Measurements from ENCODE around the gene IPO11. TPM values are rescaled to one million over a fixed set of nuclear protein-coding genes. Genes with fewer than 3 reads are reported as not detected.
"Not testable (repeated sequence)": the region's sequence is repeated elsewhere in the genome, so short reads cannot be mapped to it uniquely, and the experiment has no call there.

The IPO11 gene
- total RNA-seq, 1 donor from 2014 or later, result 34.5 TPM

DNA sequence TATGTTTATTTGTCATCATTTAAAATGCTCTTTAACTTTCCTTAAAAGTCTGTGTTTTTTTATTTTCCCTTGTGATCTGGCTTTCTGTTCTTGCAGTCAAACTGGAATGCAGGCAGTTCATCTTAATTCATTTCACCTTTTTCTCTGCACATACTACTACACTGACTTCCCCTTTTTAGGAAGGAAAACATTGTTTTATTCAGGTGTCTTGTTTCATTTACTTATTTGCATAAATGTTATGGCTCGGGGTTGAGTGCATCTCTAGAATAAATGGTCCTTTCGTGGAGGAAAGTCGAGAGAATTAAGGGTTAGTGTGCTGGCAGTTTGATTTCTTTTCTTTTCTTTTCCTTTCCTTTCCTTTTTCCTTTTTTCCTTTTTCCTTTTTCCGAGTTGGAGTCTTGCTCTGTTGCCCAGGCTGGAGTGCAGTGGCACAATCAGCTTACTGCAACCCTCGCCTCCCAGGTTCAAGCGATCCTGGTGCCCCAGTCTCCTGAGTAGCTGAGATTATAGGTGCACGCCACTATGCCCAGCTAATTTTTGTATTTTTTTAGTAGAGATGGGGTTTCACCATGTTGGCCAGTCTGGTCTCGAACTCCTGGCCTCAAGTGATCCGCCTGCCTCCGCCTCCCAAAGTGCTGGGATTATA is 90.0 kb downstream of the IPO11 start:
- DNase-seq (ENCODE audit: missing footprints), result no peak
- intact Hi-C loops (cut with DNase I), result no loop called here
- ATAC-seq, result no peak

DNA sequence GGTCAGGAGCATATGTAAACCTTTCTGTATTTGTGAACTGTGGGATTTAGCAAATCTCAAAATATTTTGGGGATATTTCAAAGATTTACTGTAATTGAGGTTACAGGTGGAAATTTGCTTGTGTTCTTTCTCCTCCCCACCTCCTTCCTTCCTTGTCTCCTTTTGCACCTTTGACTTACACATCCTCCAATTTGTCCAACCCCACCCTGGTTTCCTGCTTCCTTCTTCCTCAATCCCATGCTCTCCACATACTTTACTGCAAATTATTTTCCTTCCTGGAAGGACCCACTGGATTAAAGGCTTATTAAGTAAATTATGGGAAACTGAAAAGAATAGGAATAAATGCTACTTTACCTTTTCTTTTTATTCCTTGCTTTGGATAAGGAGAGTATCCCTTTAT is 91.6 kb downstream of the IPO11 start:
- DNase-seq (ENCODE audit: missing footprints), result no peak
- intact Hi-C loops (cut with DNase I), result no loop called here
- no peak for ATAC-seq

DNA sequence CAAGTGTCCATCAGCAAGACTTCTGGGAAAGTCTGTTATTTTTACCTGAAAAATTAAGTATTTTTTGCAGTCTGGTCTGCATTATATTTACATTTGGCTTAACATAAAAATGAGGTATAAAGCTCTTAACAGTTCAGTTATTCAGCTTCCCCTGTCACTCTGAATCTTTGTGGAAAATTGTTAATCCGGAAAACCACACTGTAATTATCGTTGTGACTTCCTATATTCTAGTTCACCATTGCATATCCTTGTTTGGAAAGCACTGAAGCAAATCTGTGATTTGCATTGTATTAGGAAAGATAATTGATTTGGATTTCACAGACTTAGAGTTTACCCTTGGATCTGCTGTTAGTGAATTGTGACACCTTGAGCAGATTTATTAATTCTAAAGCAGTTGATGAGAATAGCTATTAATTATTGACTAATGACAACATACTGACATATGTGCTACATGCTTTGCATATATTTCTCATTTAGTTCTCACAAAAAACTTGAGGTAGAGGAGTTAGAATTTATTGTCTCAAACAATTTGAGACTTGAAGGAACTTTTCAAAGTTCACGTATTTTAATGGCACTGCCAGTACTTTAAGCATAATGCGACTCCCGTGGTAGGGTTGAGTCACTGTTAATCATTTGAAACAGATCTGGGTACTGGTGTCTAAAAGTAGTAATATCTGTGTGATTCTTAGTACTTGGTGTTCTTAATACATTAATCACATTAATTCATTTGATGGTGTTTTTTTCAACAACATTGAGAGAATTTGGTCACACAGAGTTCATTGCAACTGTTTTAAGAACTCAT is 94.3 kb downstream of the IPO11 start:
- ATAC-seq, result no peak
- DNase-seq (ENCODE audit: missing footprints), result no peak
- intact Hi-C loops (cut with DNase I), result no loop called here

DNA sequence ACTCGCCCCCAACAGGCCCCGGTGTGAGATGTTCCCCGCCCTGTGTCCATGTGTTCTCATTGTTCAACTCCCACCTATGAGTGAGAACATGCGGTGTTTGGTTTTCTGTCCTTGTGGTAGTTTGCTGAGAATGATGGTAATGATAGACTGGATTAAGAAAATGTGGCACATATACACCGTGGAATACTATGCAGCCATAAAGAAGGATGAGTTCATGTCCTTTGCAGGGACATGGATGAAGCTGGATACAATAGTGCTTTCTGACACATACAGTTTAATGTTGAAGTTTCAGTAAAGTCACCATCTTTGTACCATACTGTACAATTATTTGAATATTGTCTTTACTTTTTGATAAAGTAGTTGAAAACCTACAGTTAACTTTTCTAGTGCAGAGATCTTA is 96.2 kb downstream of the IPO11 start:
- intact Hi-C loops (cut with DNase I); ATAC-seq; DNase-seq (ENCODE audit: missing footprints): not testable (repeated sequence)

DNA sequence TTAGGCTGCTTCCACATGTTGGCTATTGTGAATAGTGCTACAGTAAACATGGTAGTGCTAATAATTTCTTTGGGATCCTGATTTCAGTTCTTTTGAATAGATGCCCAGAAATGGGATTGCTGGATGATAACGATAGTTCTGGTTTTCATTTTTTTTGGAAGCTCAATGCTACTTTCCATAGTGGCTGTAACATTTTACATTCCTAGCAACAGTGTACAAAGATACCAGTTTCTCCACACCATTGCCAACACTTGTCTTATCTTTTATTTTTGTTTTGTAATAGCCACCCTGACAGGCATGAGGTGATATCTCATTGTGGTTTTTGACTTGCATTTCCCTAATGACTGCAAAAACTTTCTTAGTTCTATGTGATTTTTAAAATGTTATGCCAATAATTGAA is 97.2 kb downstream of the IPO11 start:
- ATAC-seq (no peak), DNase-seq (ENCODE audit: missing footprints) (no peak)
- intact Hi-C loops (cut with DNase I), result no loop called here

DNA sequence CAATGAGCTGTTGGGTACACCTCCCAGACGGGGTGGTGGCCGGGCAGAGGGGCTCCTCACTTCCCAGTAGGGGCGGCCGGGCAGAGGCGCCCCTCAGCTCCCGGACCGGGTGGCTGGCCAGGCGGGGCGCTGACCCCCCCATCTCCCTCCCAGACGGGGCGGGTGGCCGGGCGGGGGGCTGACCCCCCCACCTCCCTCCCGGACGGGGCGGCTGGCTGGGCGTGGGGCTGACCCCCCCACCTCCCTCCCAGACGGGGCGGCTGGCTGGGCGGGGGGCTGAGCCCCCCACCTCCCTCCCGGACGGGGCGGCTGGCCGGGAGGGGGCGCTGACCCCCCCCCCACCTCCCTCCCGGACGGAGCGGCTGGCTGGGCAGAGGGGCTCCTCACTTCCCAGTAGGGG is 100.5 kb downstream of the IPO11 start:
- DNase-seq (ENCODE audit: missing footprints); intact Hi-C loops (cut with DNase I); ATAC-seq: not testable (repeated sequence)

DNA sequence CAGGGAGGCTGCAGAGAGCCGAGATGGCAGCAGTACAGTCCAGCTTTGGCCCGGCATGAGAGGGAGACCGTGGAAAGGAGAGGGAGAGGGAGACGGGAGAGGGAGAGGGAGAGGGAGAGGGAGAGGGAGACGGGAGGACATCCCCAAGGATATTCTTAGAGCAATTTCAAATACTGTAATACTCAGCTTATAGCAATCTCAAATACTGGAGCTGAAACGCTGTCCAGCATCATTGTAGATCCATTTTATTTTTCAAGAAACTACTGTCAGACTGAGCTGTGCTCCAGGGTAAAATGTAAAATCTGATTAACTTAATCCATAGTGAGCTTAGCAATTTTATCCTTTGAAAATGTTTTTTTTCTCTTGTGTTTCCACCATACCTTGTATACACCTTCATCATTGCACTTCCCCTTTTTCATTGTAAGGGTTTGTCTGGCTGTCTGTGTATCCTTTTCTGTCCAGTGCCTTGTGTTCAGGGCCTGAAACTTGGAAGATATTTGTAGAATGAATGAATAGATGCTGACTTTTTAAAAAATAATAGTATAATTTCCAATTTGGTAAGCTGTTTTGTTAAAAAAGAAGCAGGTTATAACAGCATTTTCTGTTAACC is 102.1 kb downstream of the IPO11 start:
- ATAC-seq (no peak), DNase-seq (ENCODE audit: missing footprints) (no peak)
- intact Hi-C loops (cut with DNase I), result no loop called here

DNA sequence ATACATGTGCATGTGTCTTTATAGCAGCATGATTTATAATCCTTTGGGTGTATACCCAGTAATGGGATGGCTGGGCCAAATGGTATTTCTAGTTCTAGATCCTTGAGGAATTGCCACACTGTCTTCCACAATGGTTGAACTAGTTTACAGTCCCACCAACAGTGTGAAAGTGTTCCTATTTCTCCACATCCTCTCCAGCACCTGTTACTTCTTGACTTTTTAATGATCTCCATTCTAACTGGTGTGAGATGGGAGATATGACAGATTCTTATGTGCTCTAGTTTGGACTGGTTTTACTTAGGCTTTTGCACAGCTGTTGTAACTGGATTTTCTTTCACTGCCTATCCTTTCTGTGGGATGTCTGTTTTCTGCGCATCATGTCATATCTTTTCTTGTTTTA is 108.2 kb downstream of the IPO11 start:
- intact Hi-C loops (cut with DNase I); ATAC-seq; DNase-seq (ENCODE audit: missing footprints): not testable (repeated sequence)

DNA sequence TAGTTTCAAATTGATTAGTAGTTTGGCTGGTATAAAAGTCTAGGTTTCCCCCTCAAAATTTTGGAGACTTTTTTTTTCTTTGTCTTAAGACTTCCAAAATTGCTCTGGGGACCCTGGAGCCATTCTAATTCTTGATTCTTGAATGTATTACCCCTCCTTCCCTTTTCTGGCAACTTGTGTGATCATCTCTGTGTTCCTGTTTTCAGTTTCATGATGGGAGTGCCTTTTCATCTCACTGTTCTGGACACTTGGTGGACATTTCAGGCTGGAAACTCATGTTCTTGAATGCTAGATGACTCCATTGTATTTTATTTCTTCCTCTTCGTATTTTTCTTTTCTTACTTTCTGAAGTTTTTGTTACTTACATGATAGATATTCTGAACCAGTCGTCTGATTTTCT is 108.8 kb downstream of the IPO11 start:
- ATAC-seq, result no peak
- DNase-seq (ENCODE audit: missing footprints), result no peak
- intact Hi-C loops (cut with DNase I), result no loop called here

DNA sequence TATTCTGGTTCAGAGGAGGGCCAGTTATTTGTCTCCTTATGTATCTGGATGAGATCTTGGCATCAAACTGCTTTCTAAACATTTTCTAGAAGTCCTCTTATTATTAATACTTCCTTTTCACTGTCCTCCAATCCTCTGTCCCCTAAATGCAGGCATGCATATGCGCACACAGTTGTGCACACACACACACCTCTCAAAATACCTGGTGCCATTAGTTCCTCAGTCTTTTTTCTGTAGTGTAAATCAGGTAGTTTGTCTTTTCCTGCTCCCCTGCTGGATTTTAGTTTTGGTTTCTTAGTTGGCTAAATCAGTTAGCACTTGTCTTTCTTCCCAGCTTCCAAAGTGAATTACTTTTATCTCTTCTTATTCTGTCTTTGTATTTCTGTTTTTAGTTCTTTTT is 110.2 kb downstream of the IPO11 start:
- ATAC-seq (no peak), DNase-seq (ENCODE audit: missing footprints) (no peak)
- intact Hi-C loops (cut with DNase I), result no loop called here

DNA sequence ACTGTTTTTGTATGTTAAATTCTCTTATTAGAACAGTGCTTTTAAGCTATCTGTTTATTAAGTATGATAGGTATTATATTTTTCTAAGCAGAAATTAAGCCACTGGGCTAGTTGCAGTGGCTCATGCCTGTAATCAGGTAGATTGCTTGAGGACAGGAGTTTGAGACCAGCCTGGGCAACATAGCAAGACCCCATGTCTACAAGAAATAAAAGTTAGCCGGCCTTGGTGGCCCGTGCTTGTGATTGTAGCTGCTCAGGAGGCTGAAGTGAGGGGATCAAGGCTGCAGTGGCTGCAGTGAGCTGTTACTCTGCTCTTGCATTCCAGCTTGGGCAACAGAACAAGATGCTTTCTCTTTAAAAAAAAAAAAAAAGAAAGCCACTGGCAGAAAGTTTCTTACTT is 121.0 kb downstream of the IPO11 start:
- ATAC-seq, result no peak
- no peak for DNase-seq (ENCODE audit: missing footprints)
- intact Hi-C loops (cut with DNase I), result no loop called here

DNA sequence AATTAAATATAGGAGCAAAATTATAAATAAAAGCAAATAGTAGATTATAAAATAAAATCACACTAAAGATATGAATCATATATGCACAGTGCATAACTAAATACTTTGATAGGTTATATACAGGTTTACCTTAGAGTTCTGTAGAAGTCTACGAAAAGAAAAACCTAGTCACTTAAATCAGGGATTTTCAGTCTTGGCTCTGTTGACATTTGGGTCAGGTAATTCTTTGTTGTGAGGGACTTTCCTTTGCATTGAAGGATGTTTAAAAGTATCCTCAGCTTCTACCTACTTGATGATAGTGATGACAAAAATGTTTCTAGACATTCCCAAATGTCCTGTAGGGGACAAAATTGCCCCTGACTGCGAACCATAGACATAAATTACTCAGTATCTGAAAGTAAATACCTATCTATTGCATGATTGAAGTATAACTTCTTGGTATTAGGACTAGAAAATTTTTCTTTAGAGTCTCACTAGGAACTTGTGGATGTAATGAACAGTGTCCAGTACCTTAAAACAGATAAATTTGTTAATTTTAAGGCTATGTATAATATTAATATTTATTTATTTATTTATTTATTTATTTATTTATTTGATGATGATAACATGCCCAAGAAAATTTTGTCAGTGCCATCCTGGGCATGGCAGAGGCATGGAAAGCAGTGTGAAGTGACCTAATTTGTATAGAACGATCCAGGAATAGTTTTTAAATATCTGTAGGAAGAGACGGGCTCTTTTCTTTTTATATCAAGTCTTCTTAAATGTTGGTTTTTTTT is 122.1 kb downstream of the IPO11 start:
- ATAC-seq, result no peak
- intact Hi-C loops (cut with DNase I), result no loop called here
- no peak for DNase-seq (ENCODE audit: missing footprints)

DNA sequence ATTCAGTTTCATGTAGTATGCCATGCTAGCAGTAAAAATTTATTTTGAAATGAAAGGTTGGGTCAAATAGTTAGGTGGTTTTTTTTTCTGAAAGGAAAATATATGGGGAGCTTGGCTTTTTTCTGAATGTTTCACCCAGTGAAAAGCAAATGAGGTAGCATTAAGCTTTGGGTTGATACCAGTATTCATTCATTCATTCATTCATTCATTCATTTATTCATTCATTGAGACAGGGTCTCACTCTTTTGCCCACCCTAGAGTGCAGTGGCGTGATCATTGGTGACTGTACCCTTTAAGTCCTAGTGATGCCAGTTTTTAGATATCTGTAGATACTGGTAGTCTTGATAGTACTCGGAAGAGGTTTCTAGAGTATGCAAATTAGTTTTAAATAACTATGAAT is 123.7 kb downstream of the IPO11 start:
- intact Hi-C loops (cut with DNase I), result no loop called here
- ATAC-seq (no peak), DNase-seq (ENCODE audit: missing footprints) (no peak)

DNA sequence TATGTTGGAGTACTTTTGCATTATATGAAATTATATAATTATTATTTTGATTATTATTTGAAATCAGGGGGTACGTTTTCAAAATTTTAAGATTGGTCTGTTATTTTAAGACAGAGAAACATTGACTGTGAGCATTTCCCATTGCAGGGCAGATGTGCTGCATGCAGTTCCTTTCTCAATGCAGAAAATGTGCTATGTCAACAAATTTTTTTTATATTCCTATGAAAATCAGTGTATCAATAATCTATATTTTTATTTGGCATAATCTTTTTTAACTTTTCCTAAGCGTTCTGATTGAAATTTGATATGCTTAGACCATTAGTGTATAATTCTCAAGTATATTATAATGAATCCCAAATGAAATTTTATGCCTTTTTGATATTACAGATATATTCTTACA is 124.2 kb downstream of the IPO11 start:
- DNase-seq (ENCODE audit: missing footprints), result no peak
- intact Hi-C loops (cut with DNase I), result no loop called here

DNA sequence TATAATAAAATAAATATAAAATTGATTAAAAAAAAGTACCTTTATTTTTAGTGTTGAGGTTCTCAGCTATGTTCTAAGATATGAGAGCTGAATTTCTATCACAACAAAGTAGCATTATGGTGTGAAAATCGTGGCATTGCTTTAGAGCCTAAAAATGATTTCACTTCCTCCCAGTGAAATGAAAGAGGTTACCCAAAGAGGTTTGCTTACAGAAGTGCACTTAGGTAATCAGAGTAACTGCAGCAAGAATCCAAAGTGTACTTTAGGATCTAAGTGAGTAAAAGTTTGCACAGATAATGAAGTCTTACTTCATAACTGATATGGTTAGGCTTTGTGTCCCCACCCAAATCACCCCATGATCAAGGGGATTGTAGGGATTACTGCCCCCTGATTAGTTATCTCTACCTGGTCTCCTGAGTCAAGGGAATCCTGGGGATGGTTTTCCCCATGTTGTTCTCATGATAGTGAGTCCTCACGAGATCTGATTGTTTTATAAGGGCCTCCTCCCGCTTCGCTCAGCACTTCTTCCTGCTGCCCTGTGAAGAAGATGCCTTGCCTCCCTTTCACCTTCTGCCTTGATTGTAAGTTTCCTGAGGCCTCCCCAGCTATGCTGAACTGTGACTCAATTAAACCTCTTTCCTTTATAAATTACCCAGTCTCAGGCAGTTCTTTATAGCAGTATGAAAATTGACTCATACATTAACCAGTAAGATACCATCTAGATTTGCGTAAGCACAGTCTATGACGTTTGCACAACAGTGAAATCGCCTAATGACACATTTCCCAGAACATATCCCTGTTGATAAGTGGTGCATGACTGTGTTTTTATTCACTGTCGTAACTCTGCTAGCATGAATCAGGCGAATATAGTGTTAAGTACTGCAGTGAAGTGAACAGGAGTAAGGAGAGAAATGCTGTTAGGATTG is 125.7 kb downstream of the IPO11 start:
- DNase-seq (ENCODE audit: missing footprints) (no peak), ATAC-seq (no peak)
- intact Hi-C loops (cut with DNase I), result no loop called here

More for the DNA sequence above, 124.2 kb downstream of the IPO11 start:
- ATAC-seq, result no peak

DNA sequence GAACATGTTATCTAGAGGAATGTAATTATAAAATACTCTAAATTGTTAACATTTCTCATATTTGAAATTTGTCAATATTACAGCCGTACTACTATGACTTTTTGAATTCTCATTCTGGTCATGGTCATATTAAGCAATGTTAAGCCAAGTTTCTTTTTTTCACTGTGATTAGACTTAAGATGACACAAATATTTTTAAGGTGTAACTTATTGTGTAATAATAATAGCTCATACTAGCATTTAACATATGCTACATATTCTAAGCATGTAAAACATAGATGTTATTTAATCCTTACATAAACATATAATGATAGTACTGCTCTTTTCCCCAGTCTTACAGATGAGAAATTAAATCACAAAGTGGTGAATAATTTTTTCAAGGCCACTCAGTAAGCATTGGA is 130.2 kb downstream of the IPO11 start:
- ATAC-seq (no peak), DNase-seq (ENCODE audit: missing footprints) (no peak)
- intact Hi-C loops (cut with DNase I), result no loop called here

DNA sequence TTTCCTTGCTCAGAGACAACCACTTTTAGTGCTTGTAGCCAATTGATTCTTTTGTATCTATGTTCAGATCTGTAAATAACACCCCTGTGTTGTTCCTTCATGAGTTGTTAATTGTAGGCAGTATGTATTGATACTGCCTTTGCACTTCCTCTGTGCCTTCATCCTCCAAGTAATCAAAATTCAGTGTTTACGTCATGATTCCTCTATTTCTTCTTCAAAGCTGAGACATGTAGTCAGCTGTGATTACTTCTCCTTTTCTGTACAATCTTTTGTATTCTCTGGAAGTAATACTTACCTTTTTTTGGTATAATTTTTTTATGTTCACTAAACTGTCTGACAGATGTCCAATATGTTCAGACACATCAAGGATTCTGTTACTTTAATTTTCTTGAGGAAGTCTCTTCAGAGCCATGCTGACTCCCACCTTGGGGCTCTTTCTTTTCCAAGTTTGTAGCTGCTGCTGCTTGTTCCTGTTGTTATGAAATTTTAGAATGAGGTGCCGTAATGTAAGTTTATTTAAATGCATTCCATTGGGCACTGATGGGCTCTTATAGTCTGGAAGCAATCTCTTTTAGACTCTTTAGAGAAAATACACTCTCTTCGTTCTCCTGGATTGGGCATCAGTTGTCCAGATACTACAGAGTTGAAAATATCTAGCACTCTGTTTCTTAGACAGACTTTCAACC is 135.5 kb downstream of the IPO11 start:
- DNase-seq (ENCODE audit: missing footprints) (no peak), ATAC-seq (no peak)
- intact Hi-C loops (cut with DNase I), result no loop called here

DNA sequence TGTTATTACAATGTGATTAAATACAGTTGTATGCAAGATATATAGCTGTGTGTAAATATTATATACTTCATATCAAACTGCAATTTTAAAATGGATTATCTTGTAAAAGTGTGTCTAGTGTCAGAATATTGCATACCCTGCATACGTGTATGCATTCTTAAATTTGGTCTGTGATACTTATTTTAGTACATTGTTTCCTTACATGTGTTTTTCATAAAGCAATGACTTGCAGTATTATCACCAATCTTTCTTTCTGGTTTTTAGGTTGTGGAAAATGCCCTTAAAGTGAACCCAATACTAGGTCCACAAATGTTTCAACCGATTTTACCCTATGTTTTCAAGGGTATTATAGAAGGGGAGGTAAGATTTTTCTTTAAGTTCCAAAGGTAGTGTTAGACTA is 137.5 kb downstream of the IPO11 start:
- intact Hi-C loops (cut with DNase I), result no loop called here
- ATAC-seq, result no peak
- no peak for DNase-seq (ENCODE audit: missing footprints)

Data from Right ventricle myocardium inferior (tissue), 1 donor.